WTC11 (cell line): ENCODE data around the gene CREG2. TPM values are rescaled to one million over a fixed set of nuclear protein-coding genes. Genes with fewer than 3 reads are reported as not detected.

ENCODE experiments used
- ATAC-seq: fragments of 200-7000 bp; cut with Tn5 transposase; 2 replicates; pipeline ENCODE4 v1.10.0; 2021; ENCODE audit warnings: mild to moderate bottlenecking, moderate library complexity
- CTCF ChIA-PET: fragments of 300-600 bp; sonication (Branson Sonifier 250); formaldehyde crosslinking; loops from one replicate; lab custom pipeline; 2021; ENCODE audit warnings: antibody characterized with exemption; lab: Charles Lee
- POLR2A ChIA-PET: fragments of 350-600 bp; sonication (Branson Sonifier 250); formaldehyde crosslinking; loops from one replicate; lab custom pipeline; 2021; ENCODE audit warnings: antibody characterized with exemption; lab: Charles Lee
- DNase-seq: peaks from one replicate; pipeline ENCODE4 v3.0.0; 2021; ENCODE audit warnings: low spot score
- H3K27ac Mint-ChIP-seq: 2 replicates; pipeline ENCODE4 v1.8.0; 2021; ENCODE audit warnings: mixed read lengths
- H3K27me3 Mint-ChIP-seq: 2 replicates; pipeline ENCODE4 v1.8.0; 2021; ENCODE audit warnings: low read depth, mild to moderate bottlenecking, moderate library complexity, mixed read lengths
- H3K36me3 Mint-ChIP-seq: 2 replicates; pipeline ENCODE4 v1.8.0; 2021; ENCODE audit warnings: mixed read lengths
- H3K4me1 Mint-ChIP-seq: 2 replicates; pipeline ENCODE4 v1.8.0; 2022; ENCODE audit warnings: mixed read lengths
- H3K4me3 Mint-ChIP-seq: 2 replicates; pipeline ENCODE4 v1.8.0; 2021; ENCODE audit warnings: mild to moderate bottlenecking, moderate library complexity, mixed read lengths
- H3K9me3 Mint-ChIP-seq: 2 replicates; pipeline ENCODE4 v1.8.0; 2021; ENCODE audit warnings: mixed read lengths
- AFF4 ChIP-seq: sonication (generic); formaldehyde crosslinking; IDR thresholded peaks from 2 replicates; pipeline ENCODE4 v1.8.1; 2023; ENCODE audit warnings: mild to moderate bottlenecking, missing genetic modification reagents, borderline replicate concordance
- ATF3 ChIP-seq: sonication (generic); formaldehyde crosslinking; conservative IDR thresholded peaks from 2 replicates; pipeline ENCODE4 v1.8.1; 2022; ENCODE audit warnings: mild to moderate bottlenecking, missing genetic modification reagents
- CBFB ChIP-seq: sonication (generic); formaldehyde crosslinking; IDR thresholded peaks from 2 replicates; pipeline ENCODE4 v1.8.1; 2022; ENCODE audit warnings: mild to moderate bottlenecking, low read depth, missing genetic modification reagents
- CREM ChIP-seq: sonication (generic); formaldehyde crosslinking; IDR thresholded peaks from 2 replicates; pipeline ENCODE4 v1.8.1; 2022; ENCODE audit warnings: mild to moderate bottlenecking, missing genetic modification reagents, moderate library complexity
- E2F1 ChIP-seq: sonication (generic); formaldehyde crosslinking; IDR thresholded peaks from 2 replicates; pipeline ENCODE4 v1.8.0; 2022; ENCODE audit warnings: mild to moderate bottlenecking, missing genetic modification reagents
- ERG ChIP-seq: fragments of 250-450 bp; sonication (Bioruptor Pico); IDR thresholded peaks from 2 replicates; pipeline ENCODE4 v1.8.0; 2021; ENCODE audit warnings: mild to moderate bottlenecking
- ESRRA ChIP-seq: sonication (generic); formaldehyde crosslinking; IDR thresholded peaks from 2 replicates; pipeline ENCODE4 v1.8.1; 2022; ENCODE audit warnings: mild to moderate bottlenecking, missing genetic modification reagents, borderline replicate concordance
- HMGA2 ChIP-seq: fragments of 250-450 bp; sonication (Bioruptor Pico); IDR thresholded peaks from 2 replicates; pipeline ENCODE4 v1.4.0; 2021; ENCODE audit warnings: mild to moderate bottlenecking, moderate library complexity
- MYBL2 ChIP-seq: sonication (generic); formaldehyde crosslinking; IDR thresholded peaks from 2 replicates; pipeline ENCODE4 v1.8.1; 2023; ENCODE audit warnings: mild to moderate bottlenecking, moderate library complexity, missing genetic modification reagents
- NR3C1 ChIP-seq: sonication (generic); formaldehyde crosslinking; conservative IDR thresholded peaks from 2 replicates; pipeline ENCODE4 v1.8.1; 2023; ENCODE audit warnings: low read depth, mild to moderate bottlenecking, missing genetic modification reagents
- PREB ChIP-seq: sonication (generic); formaldehyde crosslinking; IDR thresholded peaks from 2 replicates; pipeline ENCODE4 v1.8.1; 2022; ENCODE audit warnings: mild to moderate bottlenecking, missing genetic modification reagents, moderate library complexity, borderline replicate concordance
- TCF7 ChIP-seq: sonication (generic); formaldehyde crosslinking; IDR thresholded peaks from 2 replicates; pipeline ENCODE4 v1.8.0; 2022; ENCODE audit warnings: mild to moderate bottlenecking, low read depth, missing genetic modification reagents, moderate library complexity
- TP53 ChIP-seq: sonication (generic); formaldehyde crosslinking; IDR thresholded peaks from 2 replicates; pipeline ENCODE4 v1.8.1; 2023; ENCODE audit warnings: mild to moderate bottlenecking, missing genetic modification reagents
- USF1 ChIP-seq: sonication (generic); formaldehyde crosslinking; IDR thresholded peaks from 2 replicates; pipeline ENCODE4 v1.8.0; 2022; ENCODE audit warnings: mild to moderate bottlenecking, missing genetic modification reagents
- ZNF138 ChIP-seq: sonication (generic); formaldehyde crosslinking; conservative IDR thresholded peaks from 2 replicates; pipeline ENCODE4 v1.8.1; 2022; ENCODE audit warnings: mild to moderate bottlenecking, moderate library complexity, missing genetic modification reagents
- ZNF263 ChIP-seq: sonication (generic); formaldehyde crosslinking; IDR thresholded peaks from 2 replicates; pipeline ENCODE4 v1.8.1; 2022; ENCODE audit warnings: low read depth, mild to moderate bottlenecking, moderate library complexity, missing genetic modification reagents
- ZNF532 ChIP-seq: fragments of 250-450 bp; sonication (Bioruptor Pico); IDR thresholded peaks from 2 replicates; pipeline ENCODE4 v1.9.0; 2021; ENCODE audit warnings: mild to moderate bottlenecking, borderline replicate concordance
- total RNA-seq: library from RNA; stranded (reverse); gene quantifications from 3 replicates; pipeline ENCODE4 v1.2.3, GENCODE V29; 2021

The CREG2 gene
- total RNA-seq, 1 experiment from 2014 or later = 1.6 TPM

- ChIA-PET POLR2A (no interaction called here), CTCF (interaction anchor here (1.4 to 2.8 kb wide), 5 partner anchors 9 to 49 kb away, joined by 4 to 16 read pairs (median 11); partner anchors contain the start of gene CREG2)
- TF ChIP-seq CBFB (CRISPR knock-in tag) (no peak), NR3C1 (no peak), ATF3 (CRISPR knock-in tag) (no peak), TCF7 (CRISPR knock-in tag) (no peak), HMGA2 (no peak), ZNF263 (CRISPR knock-in tag) (no peak), TP53 (CRISPR knock-in tag) (no peak), ZNF532 (CRISPR knock-in tag) (no peak), USF1 (CRISPR knock-in tag) (no peak), PREB (no peak), AFF4 (CRISPR knock-in tag) (no peak), ZNF138 (CRISPR knock-in tag) (no peak), CREM (CRISPR knock-in tag) (no peak), MYBL2 (CRISPR knock-in tag) (no peak), ERG (CRISPR knock-in tag) (no peak), ESRRA (CRISPR knock-in tag) (no peak), E2F1 (CRISPR knock-in tag) (no peak)
- no peak overlapping the region for H3K4me3 Mint-ChIP-seq
- DNase-seq (no peak), ATAC-seq (no peak)
- H3K9me3 Mint-ChIP-seq = no peaks in the 10 kb centered on the region
- no peaks in the 10 kb centered on the region for H3K36me3 Mint-ChIP-seq
- no peak overlapping the region for H3K27ac Mint-ChIP-seq
- peaks cover 13% of the 10 kb centered on the region for H3K4me1 Mint-ChIP-seq
- H3K27me3 Mint-ChIP-seq = no peaks in the 10 kb centered on the region; the same call in 1 of the 2 replicates
These were observed 36.1 kb downstream of the CREG2 start for GRCh38 chr2:101351207-101351606.
